AG04450 (cell line): ENCODE results near the gene ZIC3. TPM values are rescaled to one million over a fixed set of nuclear protein-coding genes. Genes with fewer than 3 reads are reported as not detected.
"Not testable (repeated sequence)": the region's sequence is repeated elsewhere in the genome, so short reads cannot be mapped to it uniquely, and the experiment has no call there.

ENCODE experiments used
- CTCF ChIA-PET: fragments of 300-600, 350-600 bp; formaldehyde crosslinking; extraction: SDS; loops from one replicate; lab custom pipeline; 2022; ENCODE audit warnings: antibody characterized with exemption, inconsistent platforms; lab: Charles Lee
- POLR2A ChIA-PET: fragments of 350-600 bp; formaldehyde crosslinking; extraction: SDS; loops from one replicate; lab custom pipeline; 2021; ENCODE audit warnings: antibody characterized with exemption, inconsistent platforms; lab: Yijun Ruan, JAX
- DNase-seq: peaks from one replicate; pipeline ENCODE4 v3.0.0-alpha.2; 2011; ENCODE audit warnings: low read depth, low spot score
- H3K27ac ChIP-seq: one replicate; pipeline ENCODE4 v1.5.1; 2012; ENCODE audit warnings: low read depth, low read length, control low read depth
- H3K27me3 ChIP-seq: one replicate; pipeline ENCODE4 v1.6.0; 2012; ENCODE audit warnings: low read length; ENCODE audit not compliant: control insufficient read depth, insufficient read depth
- H3K4me3 ChIP-seq: 2 replicates; pipeline ENCODE4 v1.5.1; 2011; ENCODE audit warnings: mild to moderate bottlenecking, low read depth, low read length, control low read depth
- H3K9me3 ChIP-seq: 2 replicates; pipeline ENCODE4 v1.5.1; 2012; ENCODE audit warnings: low read length; ENCODE audit not compliant: control insufficient read depth, insufficient read depth
- polyA plus RNA-seq: library from polyadenylated mRNA; depleted of rRNA; stranded (reverse); fragments of >200 nt; gene quantifications from 2 replicates; pipeline ENCODE4 v1.2.3, GENCODE V29; 2011
- TF ChIP-seq, protein P1 (sequence below): IDR thresholded peaks from 2 replicates; pipeline ENCODE4 v1.5.1; 2011; ENCODE audit warnings: low read depth, low read length, control low read depth, inconsistent platforms

ZIC3 gene
- polyA plus RNA-seq, 1 experiment, result not detected

- ChIA-PET CTCF (no interaction called here), POLR2A (no interaction called here)
- H3K9me3 ChIP-seq, result no peaks in the 10 kb centered on the region; the same call in 1 of the 2 replicates
- TF ChIP-seq, protein P1, sequence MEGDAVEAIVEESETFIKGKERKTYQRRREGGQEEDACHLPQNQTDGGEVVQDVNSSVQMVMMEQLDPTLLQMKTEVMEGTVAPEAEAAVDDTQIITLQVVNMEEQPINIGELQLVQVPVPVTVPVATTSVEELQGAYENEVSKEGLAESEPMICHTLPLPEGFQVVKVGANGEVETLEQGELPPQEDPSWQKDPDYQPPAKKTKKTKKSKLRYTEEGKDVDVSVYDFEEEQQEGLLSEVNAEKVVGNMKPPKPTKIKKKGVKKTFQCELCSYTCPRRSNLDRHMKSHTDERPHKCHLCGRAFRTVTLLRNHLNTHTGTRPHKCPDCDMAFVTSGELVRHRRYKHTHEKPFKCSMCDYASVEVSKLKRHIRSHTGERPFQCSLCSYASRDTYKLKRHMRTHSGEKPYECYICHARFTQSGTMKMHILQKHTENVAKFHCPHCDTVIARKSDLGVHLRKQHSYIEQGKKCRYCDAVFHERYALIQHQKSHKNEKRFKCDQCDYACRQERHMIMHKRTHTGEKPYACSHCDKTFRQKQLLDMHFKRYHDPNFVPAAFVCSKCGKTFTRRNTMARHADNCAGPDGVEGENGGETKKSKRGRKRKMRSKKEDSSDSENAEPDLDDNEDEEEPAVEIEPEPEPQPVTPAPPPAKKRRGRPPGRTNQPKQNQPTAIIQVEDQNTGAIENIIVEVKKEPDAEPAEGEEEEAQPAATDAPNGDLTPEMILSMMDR, result no peak
- no peak overlapping the region for H3K27ac ChIP-seq
- DNase-seq, result no peak
- no peak overlapping the region for H3K4me3 ChIP-seq
- H3K27me3 ChIP-seq, result peaks cover 3% of the 10 kb centered on the region
Observed at GRCh38 chrX:137548261-137548660, 17.7 kb upstream of the ZIC3 start.

- Histone ChIP-seq H3K27me3 (peaks cover 3% of the 10 kb centered on the region), H3K9me3 (no peaks in the 10 kb centered on the region; the same call in 1 of the 2 replicates), H3K4me3 (no peak overlapping the region), H3K27ac (no peak overlapping the region)
- CTCF ChIA-PET, result no interaction called here
- no peak for DNase-seq
- POLR2A ChIA-PET, result no interaction called here
- TF ChIP-seq, protein P1, result no peak
Observed at GRCh38 chrX:137549073-137549472, 16.9 kb upstream of the ZIC3 start.

DNA sequence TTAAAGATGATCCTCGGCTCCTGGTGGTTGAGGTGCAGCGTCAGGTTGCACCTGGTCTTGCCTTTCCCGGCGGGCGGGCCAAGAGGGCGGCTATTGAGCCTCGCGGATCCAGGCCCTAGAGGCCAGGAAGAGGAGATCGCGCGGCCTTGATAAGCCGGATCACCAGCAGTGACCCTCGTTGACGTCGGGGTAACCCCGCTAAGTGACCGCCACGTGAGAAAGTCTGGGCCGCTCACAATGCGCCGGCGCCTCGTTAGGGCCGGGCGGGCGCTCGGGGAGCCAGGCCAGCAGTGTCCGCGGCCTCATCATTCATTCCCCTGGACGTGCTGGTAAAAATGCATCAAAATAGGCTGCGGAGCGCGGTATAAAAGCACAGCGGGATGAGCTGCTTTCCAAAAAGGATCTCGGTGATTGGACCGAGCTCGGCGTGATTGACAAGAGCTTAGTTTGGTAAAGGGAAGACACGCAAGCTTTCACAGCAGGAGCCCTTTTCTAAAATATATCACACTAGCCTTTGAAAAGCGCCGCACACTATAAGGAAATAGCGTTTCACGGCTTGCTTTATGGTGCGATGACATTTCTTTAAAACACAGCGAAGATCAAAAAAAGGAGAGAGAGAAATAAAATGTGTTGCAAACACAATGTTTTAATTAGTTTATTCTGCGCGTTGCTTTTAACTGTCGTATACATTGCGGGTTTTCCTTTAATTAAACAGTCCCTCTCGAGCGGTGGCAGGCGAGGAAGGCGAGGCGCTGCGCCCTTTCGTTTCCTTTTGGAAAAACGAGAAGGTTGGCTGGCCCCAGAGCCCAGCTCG lies 15.9 kb upstream of the ZIC3 start:
- no peak overlapping the region for H3K27ac ChIP-seq
- CTCF ChIA-PET, result no interaction called here
- DNase-seq, result no peak
- H3K4me3 ChIP-seq, result no peak overlapping the region
- TF ChIP-seq, protein P1, result no peak
- H3K9me3 ChIP-seq, result no peaks in the 10 kb centered on the region; the same call in 1 of the 2 replicates
- POLR2A ChIA-PET, result no interaction called here
- peaks cover 3% of the 10 kb centered on the region for H3K27me3 ChIP-seq

- TF ChIP-seq, protein P1, result no peak
- Histone ChIP-seq H3K9me3 (no peaks in the 10 kb centered on the region; the same call in 1 of the 2 replicates), H3K4me3 (no peak overlapping the region), H3K27me3 (peaks cover 3% of the 10 kb centered on the region), H3K27ac (no peak overlapping the region)
- ChIA-PET POLR2A (no interaction called here), CTCF (no interaction called here)
- DNase-seq, result no peak
Observed at GRCh38 chrX:137550665-137551261, 15.2 kb upstream of the ZIC3 start.

- H3K9me3 ChIP-seq, CTCF ChIA-PET, H3K4me3 ChIP-seq, POLR2A ChIA-PET, DNase-seq, H3K27ac ChIP-seq, H3K27me3 ChIP-seq: not testable (repeated sequence)
Observed at GRCh38 chrX:137552098-137552497, 13.8 kb upstream of the ZIC3 start.
